ENCODE data around the gene CHD1L. TPM values are rescaled to one million over a fixed set of nuclear protein-coding genes. Genes with fewer than 3 reads are reported as not detected.

CHD1L gene
- total and polyA plus RNA-seq, 2 of the 13 experiments (the other 11 are each of a cell fraction or from before 2014, with no cell fraction given): 74.3 to 111 TPM

DNA sequence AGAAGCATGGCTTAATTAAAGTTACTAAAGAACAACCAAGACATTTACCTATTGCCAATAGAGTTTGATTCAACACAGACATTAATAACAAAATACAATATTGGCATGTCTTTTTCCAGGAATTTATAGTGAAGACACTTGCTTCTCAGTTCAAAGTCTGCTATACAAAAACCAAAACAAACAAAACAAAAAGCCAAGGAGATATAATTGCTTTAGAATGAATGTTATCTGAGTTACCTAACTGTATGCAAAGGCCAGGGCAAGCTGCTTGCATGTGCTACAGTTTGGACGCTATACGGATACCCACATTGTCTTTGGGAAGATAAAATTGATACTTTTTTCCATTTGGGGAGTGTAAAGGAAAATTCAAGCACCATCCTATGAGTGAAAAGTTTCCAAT, 30.9 kb upstream of the CHD1L start (continued):
- no peak for TF ChIP-seq RBM39 (IDR thresholded peaks at IDR 0.05; ENCODE audit: low read depth, low read length, poor library complexity, severe bottlenecking)
- peak; percentile 42; the same call in 1 of the 2 replicates for TF ChIP-seq NFIC (IDR thresholded peaks at IDR 0.05; ENCODE audit: low read length)
- peak in 1 of 2 experiments; percentile 49; a peak in 2 of 4 replicates for TF ChIP-seq EP300 (IDR thresholded peaks at IDR 0.05; ENCODE audit: low read depth in 2 of 2, low read length in 2 of 2)
- peak; percentile 16; the same call in 1 of the 2 replicates for TF ChIP-seq EP300 (CRISPR knock-in tag; IDR thresholded peaks at IDR 0.05; ENCODE audit: borderline replicate concordance)
- no peak for TF ChIP-seq ZSCAN25 (CRISPR knock-in tag; IDR thresholded peaks at IDR 0.05)
- no peak for TF ChIP-seq TCF7L2 (IDR thresholded peaks at IDR 0.05; ENCODE audit: low read depth, low read length)
- peak; percentile 24; the same call in 1 of the 2 replicates for TF ChIP-seq KDM6A (CRISPR knock-in tag; IDR thresholded peaks at IDR 0.05; ENCODE audit: low read depth)
- TF ChIP-seq RBFOX2 (IDR thresholded peaks at IDR 0.05; ENCODE audit: low read depth, low read length): no peak
- TF ChIP-seq ZNF251 (CRISPR knock-in tag; IDR thresholded peaks at IDR 0.05): no peak
- TF ChIP-seq, protein P1, sequence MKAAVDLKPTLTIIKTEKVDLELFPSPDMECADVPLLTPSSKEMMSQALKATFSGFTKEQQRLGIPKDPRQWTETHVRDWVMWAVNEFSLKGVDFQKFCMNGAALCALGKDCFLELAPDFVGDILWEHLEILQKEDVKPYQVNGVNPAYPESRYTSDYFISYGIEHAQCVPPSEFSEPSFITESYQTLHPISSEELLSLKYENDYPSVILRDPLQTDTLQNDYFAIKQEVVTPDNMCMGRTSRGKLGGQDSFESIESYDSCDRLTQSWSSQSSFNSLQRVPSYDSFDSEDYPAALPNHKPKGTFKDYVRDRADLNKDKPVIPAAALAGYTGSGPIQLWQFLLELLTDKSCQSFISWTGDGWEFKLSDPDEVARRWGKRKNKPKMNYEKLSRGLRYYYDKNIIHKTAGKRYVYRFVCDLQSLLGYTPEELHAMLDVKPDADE (CRISPR knock-in tag; IDR thresholded peaks at IDR 0.05): no peak
- 0 out of 2 replicates have a peak, but pooled peaks have one; percentile 36 for TF ChIP-seq CEBPG (CRISPR knock-in tag; IDR thresholded peaks at IDR 0.05)
- TF ChIP-seq FOXP1 (IDR thresholded peaks at IDR 0.05): no peak
- peak; percentile 25; the same call in 1 of the 2 replicates for TF ChIP-seq FOXP1 (CRISPR knock-in tag; IDR thresholded peaks at IDR 0.05)
- TF ChIP-seq, protein P2, sequence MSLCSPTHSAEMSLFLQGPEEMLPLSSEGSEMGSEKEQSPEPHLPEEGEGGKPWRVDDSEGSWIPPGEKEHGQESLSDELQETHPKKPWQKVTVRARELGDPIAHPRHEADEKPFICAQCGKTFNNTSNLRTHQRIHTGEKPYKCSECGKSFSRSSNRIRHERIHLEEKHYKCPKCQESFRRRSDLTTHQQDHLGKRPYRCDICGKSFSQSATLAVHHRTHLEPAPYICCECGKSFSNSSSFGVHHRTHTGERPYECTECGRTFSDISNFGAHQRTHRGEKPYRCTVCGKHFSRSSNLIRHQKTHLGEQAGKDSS (CRISPR knock-in tag; IDR thresholded peaks at IDR 0.05; ENCODE audit: borderline replicate concordance, low read depth): no peak
- no peak for TF ChIP-seq ZFP36L2 (CRISPR knock-in tag; IDR thresholded peaks at IDR 0.05)
- TF ChIP-seq ATF7 (IDR thresholded peaks at IDR 0.05): no peak
- TF ChIP-seq ATF7 (CRISPR knock-in tag; IDR thresholded peaks at IDR 0.05): no peak
- TF ChIP-seq, protein P3, sequence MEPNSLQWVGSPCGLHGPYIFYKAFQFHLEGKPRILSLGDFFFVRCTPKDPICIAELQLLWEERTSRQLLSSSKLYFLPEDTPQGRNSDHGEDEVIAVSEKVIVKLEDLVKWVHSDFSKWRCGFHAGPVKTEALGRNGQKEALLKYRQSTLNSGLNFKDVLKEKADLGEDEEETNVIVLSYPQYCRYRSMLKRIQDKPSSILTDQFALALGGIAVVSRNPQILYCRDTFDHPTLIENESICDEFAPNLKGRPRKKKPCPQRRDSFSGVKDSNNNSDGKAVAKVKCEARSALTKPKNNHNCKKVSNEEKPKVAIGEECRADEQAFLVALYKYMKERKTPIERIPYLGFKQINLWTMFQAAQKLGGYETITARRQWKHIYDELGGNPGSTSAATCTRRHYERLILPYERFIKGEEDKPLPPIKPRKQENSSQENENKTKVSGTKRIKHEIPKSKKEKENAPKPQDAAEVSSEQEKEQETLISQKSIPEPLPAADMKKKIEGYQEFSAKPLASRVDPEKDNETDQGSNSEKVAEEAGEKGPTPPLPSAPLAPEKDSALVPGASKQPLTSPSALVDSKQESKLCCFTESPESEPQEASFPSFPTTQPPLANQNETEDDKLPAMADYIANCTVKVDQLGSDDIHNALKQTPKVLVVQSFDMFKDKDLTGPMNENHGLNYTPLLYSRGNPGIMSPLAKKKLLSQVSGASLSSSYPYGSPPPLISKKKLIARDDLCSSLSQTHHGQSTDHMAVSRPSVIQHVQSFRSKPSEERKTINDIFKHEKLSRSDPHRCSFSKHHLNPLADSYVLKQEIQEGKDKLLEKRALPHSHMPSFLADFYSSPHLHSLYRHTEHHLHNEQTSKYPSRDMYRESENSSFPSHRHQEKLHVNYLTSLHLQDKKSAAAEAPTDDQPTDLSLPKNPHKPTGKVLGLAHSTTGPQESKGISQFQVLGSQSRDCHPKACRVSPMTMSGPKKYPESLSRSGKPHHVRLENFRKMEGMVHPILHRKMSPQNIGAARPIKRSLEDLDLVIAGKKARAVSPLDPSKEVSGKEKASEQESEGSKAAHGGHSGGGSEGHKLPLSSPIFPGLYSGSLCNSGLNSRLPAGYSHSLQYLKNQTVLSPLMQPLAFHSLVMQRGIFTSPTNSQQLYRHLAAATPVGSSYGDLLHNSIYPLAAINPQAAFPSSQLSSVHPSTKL (CRISPR knock-in tag; IDR thresholded peaks at IDR 0.05): peak; percentile 15; the same call in 1 of the 2 replicates
- TF ChIP-seq GATA4 (IDR thresholded peaks at IDR 0.05; ENCODE audit: borderline replicate concordance, low read depth): peak; percentile 29; the same call in 1 of the 2 replicates
- TF ChIP-seq, protein P4, sequence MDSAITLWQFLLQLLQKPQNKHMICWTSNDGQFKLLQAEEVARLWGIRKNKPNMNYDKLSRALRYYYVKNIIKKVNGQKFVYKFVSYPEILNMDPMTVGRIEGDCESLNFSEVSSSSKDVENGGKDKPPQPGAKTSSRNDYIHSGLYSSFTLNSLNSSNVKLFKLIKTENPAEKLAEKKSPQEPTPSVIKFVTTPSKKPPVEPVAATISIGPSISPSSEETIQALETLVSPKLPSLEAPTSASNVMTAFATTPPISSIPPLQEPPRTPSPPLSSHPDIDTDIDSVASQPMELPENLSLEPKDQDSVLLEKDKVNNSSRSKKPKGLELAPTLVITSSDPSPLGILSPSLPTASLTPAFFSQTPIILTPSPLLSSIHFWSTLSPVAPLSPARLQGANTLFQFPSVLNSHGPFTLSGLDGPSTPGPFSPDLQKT (CRISPR knock-in tag; IDR thresholded peaks at IDR 0.05; ENCODE audit: borderline replicate concordance): no peak
- no peak for TF ChIP-seq ZNF749 (CRISPR knock-in tag; IDR thresholded peaks at IDR 0.05; ENCODE audit: borderline replicate concordance)
- TF ChIP-seq FOXA1 (IDR thresholded peaks at IDR 0.05): no peak
- no peak; the same call in 1 of the 2 replicates for TF ChIP-seq FOXA1 (CRISPR knock-in tag; IDR thresholded peaks at IDR 0.05)
- TF ChIP-seq, protein P5, sequence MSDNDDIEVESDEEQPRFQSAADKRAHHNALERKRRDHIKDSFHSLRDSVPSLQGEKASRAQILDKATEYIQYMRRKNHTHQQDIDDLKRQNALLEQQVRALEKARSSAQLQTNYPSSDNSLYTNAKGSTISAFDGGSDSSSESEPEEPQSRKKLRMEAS (IDR thresholded peaks at IDR 0.05): peak; percentile 54; the same call in 1 of the 2 replicates
- TF ChIP-seq, protein P6, sequence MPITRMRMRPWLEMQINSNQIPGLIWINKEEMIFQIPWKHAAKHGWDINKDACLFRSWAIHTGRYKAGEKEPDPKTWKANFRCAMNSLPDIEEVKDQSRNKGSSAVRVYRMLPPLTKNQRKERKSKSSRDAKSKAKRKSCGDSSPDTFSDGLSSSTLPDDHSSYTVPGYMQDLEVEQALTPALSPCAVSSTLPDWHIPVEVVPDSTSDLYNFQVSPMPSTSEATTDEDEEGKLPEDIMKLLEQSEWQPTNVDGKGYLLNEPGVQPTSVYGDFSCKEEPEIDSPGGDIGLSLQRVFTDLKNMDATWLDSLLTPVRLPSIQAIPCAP (CRISPR knock-in tag; IDR thresholded peaks at IDR 0.05; ENCODE audit: low read depth): no peak
